ENCODE results near the gene YWHAG. TPM values are rescaled to one million over a fixed set of nuclear protein-coding genes. Genes with fewer than 3 reads are reported as not detected.

Gene YWHAG
- total and polyA plus RNA-seq, 4 donors, result 11.6 to 46.7 (median 43.5) TPM

GRCh38 chr7:76353744-76354143 is 5.0 kb downstream of the YWHAG start:
- H3K27ac ChIP-seq (ENCODE audit: low read depth in 1 of 2, low read length in 2 of 2), result no peak overlapping the region
- H3K4me1 ChIP-seq (ENCODE audit: control insufficient read depth in 4 of 4, insufficient read depth in 4 of 4, low read length in 3 of 4), result peaks cover 3 to 28% (median 21%) of the 10 kb centered on the region in 4 donors
- H3K9me3 ChIP-seq (ENCODE audit: control insufficient read depth in 4 of 4, low read length in 3 of 4), result no peaks in the 10 kb centered on the region
- peaks cover 0 to 8% (median 5%) of the 10 kb centered on the region in 4 donors for H3K36me3 ChIP-seq (ENCODE audit: control insufficient read depth in 4 of 4, insufficient read depth in 3 of 4, low read depth in 1 of 4, low read length in 3 of 4)
- DNase-seq (ENCODE audit: low spot score), result no peak
- no peak overlapping the region for H3K4me3 ChIP-seq (ENCODE audit: low read depth in 1 of 3, low read length in 3 of 3)
- WGBS, result 98% methylated on average over 5 of the region's 5 CpGs
- TF ChIP-seq, protein P1, sequence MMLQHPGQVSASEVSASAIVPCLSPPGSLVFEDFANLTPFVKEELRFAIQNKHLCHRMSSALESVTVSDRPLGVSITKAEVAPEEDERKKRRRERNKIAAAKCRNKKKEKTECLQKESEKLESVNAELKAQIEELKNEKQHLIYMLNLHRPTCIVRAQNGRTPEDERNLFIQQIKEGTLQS (IDR thresholded peaks at IDR 0.05), result no peak
- TF ChIP-seq RXRA (IDR thresholded peaks at IDR 0.05) (no peak), GABPA (IDR thresholded peaks at IDR 0.05 in 1 of 2, conservative IDR thresholded peaks at IDR 0.05 in 1 of 2) (no peak), RAD21 (IDR thresholded peaks at IDR 0.05) (no peak), FOXA2 (IDR thresholded peaks at IDR 0.05) (no peak), MAX (IDR thresholded peaks at IDR 0.05) (no peak), HNF4G (IDR thresholded peaks at IDR 0.05) (no peak), JUND (IDR thresholded peaks at IDR 0.05) (no peak), EGR1 (IDR thresholded peaks at IDR 0.05; ENCODE audit: low read depth in 2 of 2) (no peak)
- TF ChIP-seq, protein P2, sequence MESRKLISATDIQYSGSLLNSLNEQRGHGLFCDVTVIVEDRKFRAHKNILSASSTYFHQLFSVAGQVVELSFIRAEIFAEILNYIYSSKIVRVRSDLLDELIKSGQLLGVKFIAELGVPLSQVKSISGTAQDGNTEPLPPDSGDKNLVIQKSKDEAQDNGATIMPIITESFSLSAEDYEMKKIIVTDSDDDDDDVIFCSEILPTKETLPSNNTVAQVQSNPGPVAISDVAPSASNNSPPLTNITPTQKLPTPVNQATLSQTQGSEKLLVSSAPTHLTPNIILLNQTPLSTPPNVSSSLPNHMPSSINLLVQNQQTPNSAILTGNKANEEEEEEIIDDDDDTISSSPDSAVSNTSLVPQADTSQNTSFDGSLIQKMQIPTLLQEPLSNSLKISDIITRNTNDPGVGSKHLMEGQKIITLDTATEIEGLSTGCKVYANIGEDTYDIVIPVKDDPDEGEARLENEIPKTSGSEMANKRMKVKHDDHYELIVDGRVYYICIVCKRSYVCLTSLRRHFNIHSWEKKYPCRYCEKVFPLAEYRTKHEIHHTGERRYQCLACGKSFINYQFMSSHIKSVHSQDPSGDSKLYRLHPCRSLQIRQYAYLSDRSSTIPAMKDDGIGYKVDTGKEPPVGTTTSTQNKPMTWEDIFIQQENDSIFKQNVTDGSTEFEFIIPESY (IDR thresholded peaks at IDR 0.05), result no peak
- TF ChIP-seq, protein P3, sequence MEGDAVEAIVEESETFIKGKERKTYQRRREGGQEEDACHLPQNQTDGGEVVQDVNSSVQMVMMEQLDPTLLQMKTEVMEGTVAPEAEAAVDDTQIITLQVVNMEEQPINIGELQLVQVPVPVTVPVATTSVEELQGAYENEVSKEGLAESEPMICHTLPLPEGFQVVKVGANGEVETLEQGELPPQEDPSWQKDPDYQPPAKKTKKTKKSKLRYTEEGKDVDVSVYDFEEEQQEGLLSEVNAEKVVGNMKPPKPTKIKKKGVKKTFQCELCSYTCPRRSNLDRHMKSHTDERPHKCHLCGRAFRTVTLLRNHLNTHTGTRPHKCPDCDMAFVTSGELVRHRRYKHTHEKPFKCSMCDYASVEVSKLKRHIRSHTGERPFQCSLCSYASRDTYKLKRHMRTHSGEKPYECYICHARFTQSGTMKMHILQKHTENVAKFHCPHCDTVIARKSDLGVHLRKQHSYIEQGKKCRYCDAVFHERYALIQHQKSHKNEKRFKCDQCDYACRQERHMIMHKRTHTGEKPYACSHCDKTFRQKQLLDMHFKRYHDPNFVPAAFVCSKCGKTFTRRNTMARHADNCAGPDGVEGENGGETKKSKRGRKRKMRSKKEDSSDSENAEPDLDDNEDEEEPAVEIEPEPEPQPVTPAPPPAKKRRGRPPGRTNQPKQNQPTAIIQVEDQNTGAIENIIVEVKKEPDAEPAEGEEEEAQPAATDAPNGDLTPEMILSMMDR (IDR thresholded peaks at IDR 0.05; ENCODE audit: low read depth, low read length, missing input control), result no peak
- no peak overlapping the region for H3K9ac ChIP-seq (ENCODE audit: low read depth in 1 of 2, low read length in 2 of 2)
- no peaks in the 10 kb centered on the region for H3K27me3 ChIP-seq (ENCODE audit: control insufficient read depth in 4 of 4, insufficient read depth in 4 of 4, low read length in 3 of 4)

DNA sequence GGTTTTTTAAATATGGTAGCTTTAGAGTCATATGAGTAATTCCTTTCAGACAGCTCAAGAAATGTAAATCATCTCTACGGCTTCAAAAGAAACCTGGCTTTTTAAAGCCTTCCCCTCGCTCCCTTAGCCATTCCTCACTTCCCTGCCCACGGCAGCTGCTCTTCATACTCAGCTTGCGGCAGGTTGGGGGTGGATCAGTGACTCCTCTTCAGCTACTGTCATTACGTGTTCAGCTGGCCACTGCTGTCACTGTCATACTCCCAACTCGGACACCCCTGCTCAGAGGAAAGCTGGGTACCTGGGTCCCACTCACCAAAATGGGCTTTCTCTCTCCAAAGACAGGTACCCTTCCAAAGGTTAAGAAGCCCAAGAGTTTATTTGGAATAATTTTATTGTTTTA is 6.6 kb downstream of the YWHAG start:
- Histone ChIP-seq H3K4me3 (ENCODE audit: low read depth in 1 of 3, low read length in 3 of 3) (no peak overlapping the region), H3K9me3 (ENCODE audit: control insufficient read depth in 4 of 4, low read length in 3 of 4) (no peaks in the 10 kb centered on the region), H3K36me3 (ENCODE audit: control insufficient read depth in 4 of 4, insufficient read depth in 3 of 4, low read depth in 1 of 4, low read length in 3 of 4) (peaks cover 0 to 8% (median 5%) of the 10 kb centered on the region in 4 donors), H3K4me1 (ENCODE audit: control insufficient read depth in 4 of 4, insufficient read depth in 4 of 4, low read length in 3 of 4) (peaks cover 5 to 28% (median 21%) of the 10 kb centered on the region in 4 donors), H3K27me3 (ENCODE audit: control insufficient read depth in 4 of 4, insufficient read depth in 4 of 4, low read length in 3 of 4) (no peaks in the 10 kb centered on the region), H3K27ac (ENCODE audit: low read depth in 1 of 2, low read length in 2 of 2) (no peak overlapping the region), H3K9ac (ENCODE audit: low read depth in 1 of 2, low read length in 2 of 2) (no peak overlapping the region)
- TF ChIP-seq, protein P1 (IDR thresholded peaks at IDR 0.05), result no peak
- TF ChIP-seq FOXA1 (IDR thresholded peaks at IDR 0.05), result no peak
- no peak for TF ChIP-seq RXRA (IDR thresholded peaks at IDR 0.05)
- WGBS, result 92% methylated on average over 6 of the region's 6 CpGs
- DNase-seq (ENCODE audit: low spot score), result no peak

GRCh38 chr7:76351372-76351771 is 7.4 kb downstream of the YWHAG start:
- Histone ChIP-seq H3K4me3 (ENCODE audit: low read depth in 1 of 3, low read length in 3 of 3) (no peak overlapping the region), H3K4me1 (ENCODE audit: control insufficient read depth in 4 of 4, insufficient read depth in 4 of 4, low read length in 3 of 4) (peaks cover 6 to 31% (median 17%) of the 10 kb centered on the region in 4 donors), H3K27ac (ENCODE audit: low read depth in 1 of 2, low read length in 2 of 2) (no peak overlapping the region), H3K27me3 (ENCODE audit: control insufficient read depth in 4 of 4, insufficient read depth in 4 of 4, low read length in 3 of 4) (no peaks in the 10 kb centered on the region), H3K9ac (ENCODE audit: low read depth in 1 of 2, low read length in 2 of 2) (no peak overlapping the region), H3K9me3 (ENCODE audit: control insufficient read depth in 4 of 4, low read length in 3 of 4) (no peaks in the 10 kb centered on the region), H3K36me3 (ENCODE audit: control insufficient read depth in 4 of 4, insufficient read depth in 3 of 4, low read depth in 1 of 4, low read length in 3 of 4) (peaks cover 3 to 10% (median 8%) of the 10 kb centered on the region in 4 donors)
- TF ChIP-seq, protein P3 (IDR thresholded peaks at IDR 0.05; ENCODE audit: low read depth, low read length, missing input control), result no peak
- TF ChIP-seq NR2F2 (IDR thresholded peaks at IDR 0.05), result no peak
- TF ChIP-seq RXRA (IDR thresholded peaks at IDR 0.05), result no peak
- no peak for TF ChIP-seq TAF1 (conservative IDR thresholded peaks at IDR 0.05)
- TF ChIP-seq, protein P1 (IDR thresholded peaks at IDR 0.05), result no peak
- no peak for TF ChIP-seq REST (IDR thresholded peaks at IDR 0.05)
- no peak for TF ChIP-seq SP1 (IDR thresholded peaks at IDR 0.05)
- TF ChIP-seq EGR1 (IDR thresholded peaks at IDR 0.05; ENCODE audit: low read depth in 2 of 2), result no peak
- 84% methylated on average over 7 of the region's 7 CpGs for WGBS
- DNase-seq (ENCODE audit: low spot score), result no peak
